Fibroblast of lung (primary cell): ENCODE data around the gene NTNG1.

Experiments
- CTCF ChIP-seq, 2 donors: IDR thresholded peaks in 1 of 2; conservative IDR thresholded peaks in 1 of 2; 1 replicate in 1 of 2; 2 replicates in 1 of 2; pipeline ENCODE4 v1.5.1; 2011 to 2012; ENCODE audit warnings: low read length in 2 of 2, control low read depth in 1 of 2, inconsistent platforms in 1 of 2, low read depth in 1 of 2, mild to moderate bottlenecking in 1 of 2
- EZH2 ChIP-seq: IDR thresholded peaks from 2 replicates; pipeline ENCODE4 v1.5.1; 2012; ENCODE audit warnings: low read length, control low read depth, mild to moderate bottlenecking; ENCODE audit errors: missing control alignments

- no peak for TF ChIP-seq EZH2
- no peak for TF ChIP-seq CTCF (conservative IDR thresholded peaks at IDR 0.05 in 1 of 2, IDR thresholded peaks at IDR 0.05 in 1 of 2; ENCODE audit: low read depth in 1 of 2, low read length in 2 of 2)
Measured at GRCh38 chr1:107252271-107252670, 111.4 kb downstream of the NTNG1 start.
